ENCODE results near the gene RGS11.
"Not testable (repeated sequence)": the region's sequence is repeated elsewhere in the genome, so short reads cannot be mapped to it uniquely, and the experiment has no call there.

RGS11 gene

DNA sequence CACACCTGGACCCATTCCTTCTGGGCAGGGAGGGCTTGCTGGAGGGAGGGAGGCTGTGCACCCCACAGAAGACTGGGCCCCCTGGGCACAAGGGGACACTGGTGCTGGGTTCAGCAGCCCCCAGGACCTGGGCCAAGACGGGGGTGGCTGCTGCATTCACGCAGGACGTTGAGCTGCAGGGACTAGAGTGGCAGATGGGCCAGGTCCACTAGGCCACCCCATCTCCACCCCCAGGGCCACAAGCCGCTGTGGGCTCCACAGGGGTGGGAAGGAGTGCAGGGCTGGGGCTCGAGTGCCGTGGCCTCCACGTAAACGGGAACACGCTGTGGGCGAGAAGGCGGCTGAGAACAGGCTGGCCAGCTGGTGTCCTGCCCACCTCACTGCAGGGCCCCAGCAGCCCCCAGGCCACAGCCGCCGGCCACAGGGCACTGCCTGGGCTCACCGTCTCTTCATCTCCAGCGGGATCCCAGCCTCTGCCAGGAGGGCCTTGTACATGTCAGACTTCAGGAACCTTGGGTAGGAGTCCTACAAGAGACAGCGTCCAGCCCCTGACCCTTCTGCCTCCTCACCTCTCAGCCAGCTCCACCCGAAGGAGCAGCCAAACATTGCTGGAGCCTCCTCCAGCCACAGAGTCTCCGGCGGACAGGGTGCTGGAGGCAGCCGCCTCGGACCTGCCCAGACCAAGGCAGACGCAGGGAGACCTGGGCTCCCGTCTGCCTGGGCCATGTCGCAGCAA is 6.5 kb downstream of the RGS11 start:
- Histone ChIP-seq H3K27ac (ENCODE audit: low read depth, low read length) (no peak overlapping the region), H3F3A (ENCODE audit: control insufficient read depth, insufficient read depth) (no peaks in the 10 kb centered on the region), H4K20me1 (ENCODE audit: control insufficient read depth, insufficient read depth, low read depth, low read length) (no peaks in the 10 kb centered on the region), H3K79me2 (ENCODE audit: control insufficient read depth, low read length) (no peaks in the 10 kb centered on the region), H3K4me1 (ENCODE audit: control insufficient read depth, low read length) (no peaks in the 10 kb centered on the region), H3K4me2 (ENCODE audit: low read length) (no peak overlapping the region), H3K27me3 (ENCODE audit: control insufficient read depth, low read length) (peaks cover 3% of the 10 kb centered on the region; the same call in 1 of the 2 replicates), H3K4me3 (ENCODE audit: low read length) (no peak overlapping the region), H3K36me3 (ENCODE audit: control insufficient read depth, low read length) (no peaks in the 10 kb centered on the region), H3K9me2 (replicated peaks; ENCODE audit: control insufficient read depth, low read length) (no peaks in the 10 kb centered on the region), H3K9me3 (ENCODE audit: control insufficient read depth, insufficient read depth, low read length) (no peaks in the 10 kb centered on the region)
- no peak for TF ChIP-seq EZH2phosphoT487 (IDR thresholded peaks at IDR 0.05; ENCODE audit: borderline replicate concordance, low read length)
- TF ChIP-seq, protein P1, sequence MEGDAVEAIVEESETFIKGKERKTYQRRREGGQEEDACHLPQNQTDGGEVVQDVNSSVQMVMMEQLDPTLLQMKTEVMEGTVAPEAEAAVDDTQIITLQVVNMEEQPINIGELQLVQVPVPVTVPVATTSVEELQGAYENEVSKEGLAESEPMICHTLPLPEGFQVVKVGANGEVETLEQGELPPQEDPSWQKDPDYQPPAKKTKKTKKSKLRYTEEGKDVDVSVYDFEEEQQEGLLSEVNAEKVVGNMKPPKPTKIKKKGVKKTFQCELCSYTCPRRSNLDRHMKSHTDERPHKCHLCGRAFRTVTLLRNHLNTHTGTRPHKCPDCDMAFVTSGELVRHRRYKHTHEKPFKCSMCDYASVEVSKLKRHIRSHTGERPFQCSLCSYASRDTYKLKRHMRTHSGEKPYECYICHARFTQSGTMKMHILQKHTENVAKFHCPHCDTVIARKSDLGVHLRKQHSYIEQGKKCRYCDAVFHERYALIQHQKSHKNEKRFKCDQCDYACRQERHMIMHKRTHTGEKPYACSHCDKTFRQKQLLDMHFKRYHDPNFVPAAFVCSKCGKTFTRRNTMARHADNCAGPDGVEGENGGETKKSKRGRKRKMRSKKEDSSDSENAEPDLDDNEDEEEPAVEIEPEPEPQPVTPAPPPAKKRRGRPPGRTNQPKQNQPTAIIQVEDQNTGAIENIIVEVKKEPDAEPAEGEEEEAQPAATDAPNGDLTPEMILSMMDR (IDR thresholded peaks at IDR 0.05; ENCODE audit: low read depth, low read length, poor library complexity, severe bottlenecking) = no peak

DNA sequence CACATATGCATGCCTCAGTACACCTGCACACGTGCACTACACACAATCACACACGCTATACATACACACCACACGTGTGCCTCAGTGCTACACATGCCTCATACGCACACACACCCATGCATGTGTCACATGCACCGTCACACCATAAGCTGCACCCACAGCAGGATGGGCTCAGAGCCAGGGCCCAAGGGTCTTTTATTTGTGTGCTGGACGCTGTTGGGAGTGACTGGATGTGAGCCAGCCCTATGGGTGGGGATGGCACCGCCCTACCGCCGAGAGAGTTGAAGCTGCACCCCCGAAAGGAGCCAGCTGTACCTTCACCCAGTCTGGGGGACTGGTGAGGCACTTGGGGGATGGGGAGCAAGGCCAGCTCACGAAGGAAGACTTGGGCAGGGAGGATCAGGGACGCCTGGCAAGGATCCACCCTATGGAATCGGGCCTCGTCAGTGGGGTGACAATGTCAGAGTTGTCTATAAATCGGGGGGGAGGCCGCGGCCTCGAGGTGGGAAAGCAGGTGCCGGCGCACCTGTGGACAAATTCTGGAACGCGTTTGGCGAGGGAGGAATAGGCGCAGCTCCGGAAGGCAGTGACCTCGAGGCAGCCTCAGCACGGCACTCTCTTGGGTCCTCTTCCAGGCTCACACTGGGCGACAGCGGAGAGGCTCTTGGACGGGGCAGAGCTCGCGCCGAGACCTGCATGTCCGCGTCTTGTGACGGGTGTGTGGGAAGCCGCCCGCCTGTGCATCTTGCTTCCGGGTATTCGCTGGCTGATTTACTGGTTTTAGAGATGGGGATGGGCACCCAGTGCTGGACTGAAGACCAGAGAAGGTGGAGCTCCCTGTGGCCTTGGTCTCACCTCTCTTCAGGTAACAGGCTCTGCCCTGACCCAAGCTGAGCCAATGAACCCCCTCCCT is 7.3 kb downstream of the RGS11 start:
- H3K4me1 ChIP-seq (ENCODE audit: control insufficient read depth, low read length) = no peaks in the 10 kb centered on the region
- no peak overlapping the region for H3K4me3 ChIP-seq (ENCODE audit: low read length)
- no peaks in the 10 kb centered on the region for H3K9me2 ChIP-seq (replicated peaks; ENCODE audit: control insufficient read depth, low read length)
- no peaks in the 10 kb centered on the region for H3K9me3 ChIP-seq (ENCODE audit: control insufficient read depth, insufficient read depth, low read length)
- no peak overlapping the region for H3K27ac ChIP-seq (ENCODE audit: low read depth, low read length)
- no peak overlapping the region for H3K4me2 ChIP-seq (ENCODE audit: low read length)
- H3K79me2 ChIP-seq (ENCODE audit: control insufficient read depth, low read length) = no peaks in the 10 kb centered on the region
- no peak for TF ChIP-seq EZH2phosphoT487 (IDR thresholded peaks at IDR 0.05; ENCODE audit: borderline replicate concordance, low read length)
- TF ChIP-seq, protein P1 (IDR thresholded peaks at IDR 0.05; ENCODE audit: low read depth, low read length, poor library complexity, severe bottlenecking) = no peak
- H4K20me1 ChIP-seq (ENCODE audit: control insufficient read depth, insufficient read depth, low read depth, low read length) = no peaks in the 10 kb centered on the region
- no peaks in the 10 kb centered on the region for H3K27me3 ChIP-seq (ENCODE audit: control insufficient read depth, low read length)
- H3F3A ChIP-seq (ENCODE audit: control insufficient read depth, insufficient read depth) = no peaks in the 10 kb centered on the region
- H3K36me3 ChIP-seq (ENCODE audit: control insufficient read depth, low read length) = no peaks in the 10 kb centered on the region

DNA sequence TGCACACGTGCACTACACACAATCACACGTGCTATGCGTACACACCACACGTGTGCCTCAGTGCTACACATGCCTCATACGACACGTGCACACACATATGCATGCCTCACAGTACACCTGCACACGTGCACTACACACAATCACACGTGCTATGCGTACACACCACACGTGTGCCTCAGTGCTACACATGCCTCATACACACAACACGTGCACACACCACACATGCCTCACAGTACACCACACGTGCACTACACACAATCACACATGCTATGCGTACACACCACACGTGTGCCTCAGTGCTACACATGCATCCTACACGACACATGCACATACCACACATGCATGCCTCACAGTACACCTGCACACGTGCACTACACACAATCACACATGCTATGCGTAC is 8.2 kb downstream of the RGS11 start:
- not testable (repeated sequence) for H3K9me3 ChIP-seq (ENCODE audit: control insufficient read depth, insufficient read depth, low read length); H3K4me1 ChIP-seq (ENCODE audit: control insufficient read depth, low read length); H3K4me3 ChIP-seq (ENCODE audit: low read length); H3F3A ChIP-seq (ENCODE audit: control insufficient read depth, insufficient read depth); H4K20me1 ChIP-seq (ENCODE audit: control insufficient read depth, insufficient read depth, low read depth, low read length); H3K36me3 ChIP-seq (ENCODE audit: control insufficient read depth, low read length); H3K27ac ChIP-seq (ENCODE audit: low read depth, low read length); H3K4me2 ChIP-seq (ENCODE audit: low read length); H3K79me2 ChIP-seq (ENCODE audit: control insufficient read depth, low read length); H3K27me3 ChIP-seq (ENCODE audit: control insufficient read depth, low read length); H3K9me2 ChIP-seq (replicated peaks; ENCODE audit: control insufficient read depth, low read length)

All from DOHH2 (cell line).